22Rv1 (cell line): ENCODE results near the gene PTPN2.

Experiments used
- ZFX ChIP-seq: fragments of 450-650 bp; IDR thresholded peaks from 2 replicates; pipeline ENCODE4 v1.6.1; 2017; ENCODE audit warnings: antibody characterized with exemption, borderline replicate concordance
- TF ChIP-seq, protein P1 (sequence below): fragments of 450-650 bp; IDR thresholded peaks from 2 replicates; pipeline ENCODE4 v1.5.1; 2017; ENCODE audit warnings: mild to moderate bottlenecking

GRCh38 chr18:12852566-12853315 is 31.3 kb downstream of the PTPN2 start:
- TF ChIP-seq, protein P1, sequence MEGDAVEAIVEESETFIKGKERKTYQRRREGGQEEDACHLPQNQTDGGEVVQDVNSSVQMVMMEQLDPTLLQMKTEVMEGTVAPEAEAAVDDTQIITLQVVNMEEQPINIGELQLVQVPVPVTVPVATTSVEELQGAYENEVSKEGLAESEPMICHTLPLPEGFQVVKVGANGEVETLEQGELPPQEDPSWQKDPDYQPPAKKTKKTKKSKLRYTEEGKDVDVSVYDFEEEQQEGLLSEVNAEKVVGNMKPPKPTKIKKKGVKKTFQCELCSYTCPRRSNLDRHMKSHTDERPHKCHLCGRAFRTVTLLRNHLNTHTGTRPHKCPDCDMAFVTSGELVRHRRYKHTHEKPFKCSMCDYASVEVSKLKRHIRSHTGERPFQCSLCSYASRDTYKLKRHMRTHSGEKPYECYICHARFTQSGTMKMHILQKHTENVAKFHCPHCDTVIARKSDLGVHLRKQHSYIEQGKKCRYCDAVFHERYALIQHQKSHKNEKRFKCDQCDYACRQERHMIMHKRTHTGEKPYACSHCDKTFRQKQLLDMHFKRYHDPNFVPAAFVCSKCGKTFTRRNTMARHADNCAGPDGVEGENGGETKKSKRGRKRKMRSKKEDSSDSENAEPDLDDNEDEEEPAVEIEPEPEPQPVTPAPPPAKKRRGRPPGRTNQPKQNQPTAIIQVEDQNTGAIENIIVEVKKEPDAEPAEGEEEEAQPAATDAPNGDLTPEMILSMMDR: no peak
- no peak for TF ChIP-seq ZFX
